Panc1 (cell line): ENCODE results near the gene ABCB1. TPM values are rescaled to one million over a fixed set of nuclear protein-coding genes. Genes with fewer than 3 reads are reported as not detected.

Experiments
- ATAC-seq: fragments of 200-7000 bp; cut with Tn5 transposase; 2 replicates; pipeline ENCODE4 v1.9.1; 2020; ENCODE audit warnings: mild to moderate bottlenecking, moderate library complexity
- BruUV-seq: library from RNA; stranded (reverse); fragments of 400-500 nt; replicated peaks from 2 replicates; lab custom pipeline; 2021; lab: Mats Ljungman, UMichigan
- CTCF ChIA-PET: fragments of 300-600 bp; sonication (Branson Sonifier 250); formaldehyde crosslinking; loops from one replicate; lab custom pipeline; 2022; ENCODE audit warnings: antibody characterized with exemption; lab: Charles Lee
- POLR2A ChIA-PET: fragments of 300-600 bp; sonication (Branson Sonifier 250); formaldehyde crosslinking; loops from one replicate; lab custom pipeline; 2022; ENCODE audit warnings: antibody characterized with exemption; lab: Charles Lee
- DNase-seq: peaks from one replicate; pipeline ENCODE4 v3.0.0-alpha.2; 2010; ENCODE audit warnings: low read depth, low spot score
- H3K27ac ChIP-seq: 2 replicates; pipeline ENCODE4 v1.5.1; 2011; ENCODE audit warnings: mild to moderate bottlenecking, low read length, inconsistent platforms
- H3K27me3 ChIP-seq: fragments of 200-500 bp; sonication (Bioruptor generic); 2 replicates; pipeline ENCODE4 v1.6.0; 2014; ENCODE audit warnings: low read length, inconsistent platforms; ENCODE audit not compliant: control insufficient read depth, insufficient read depth
- H3K36me3 ChIP-seq: fragments of 200-500 bp; sonication (Bioruptor generic); 2 replicates; pipeline ENCODE4 v1.5.1; 2014; ENCODE audit warnings: inconsistent platforms, mild to moderate bottlenecking, low read length, moderate library complexity; ENCODE audit not compliant: control insufficient read depth, insufficient read depth
- H3K4me1 ChIP-seq: 2 replicates; pipeline ENCODE4 v1.5.1; 2011; ENCODE audit warnings: inconsistent platforms, mild to moderate bottlenecking, low read length, moderate library complexity; ENCODE audit not compliant: control insufficient read depth, insufficient read depth
- H3K4me3 ChIP-seq, 2 experiments: 2 replicates each; pipeline ENCODE4 v1.5.1; 2011 to 2012; ENCODE audit warnings: low read depth in 2 of 2, low read length in 2 of 2, mild to moderate bottlenecking in 2 of 2, inconsistent platforms in 1 of 2, moderate library complexity in 1 of 2
- H3K9me3 ChIP-seq: fragments of 200-500 bp; sonication (Bioruptor generic); 2 replicates; pipeline ENCODE4 v1.5.1; 2014; ENCODE audit warnings: low read depth, mild to moderate bottlenecking, inconsistent platforms, low read length, moderate library complexity; ENCODE audit not compliant: control insufficient read depth, insufficient read depth
- POLR2AphosphoS5 ChIP-seq: IDR thresholded peaks from 2 replicates; pipeline ENCODE4 v1.6.1; 2012; ENCODE audit warnings: mild to moderate bottlenecking, low read depth, low read length, moderate library complexity
- SIN3A ChIP-seq: IDR thresholded peaks from 2 replicates; pipeline ENCODE4 v1.6.1; 2012; ENCODE audit warnings: low read depth, mild to moderate bottlenecking, low read length, moderate library complexity, borderline replicate concordance; ENCODE audit not compliant: insufficient read depth
- TCF7L2 ChIP-seq: IDR thresholded peaks from 2 replicates; pipeline ENCODE4 v1.6.1; 2011; ENCODE audit warnings: mild to moderate bottlenecking, low read depth, low read length, inconsistent platforms
- in situ Hi-C: cut with HindIII; loops from 2 replicates; pipeline ENCODE4 v1.10.0; 2016; ENCODE audit warnings: low sequenced_read_pairs, low pct_unique_long_range_greater_than_20kb
- intact Hi-C: fragments of 100-400 bp; cut with micrococcal nuclease; formaldehyde crosslinking; loops from one replicate; pipeline ENCODE4 v1.10.0; 2022; ENCODE audit not compliant: unreplicated experiment
- total RNA-seq: library from RNA; stranded (reverse); gene quantifications from one replicate; pipeline ENCODE4 v1.2.1, GENCODE V29; 2021; ENCODE audit not compliant: unreplicated experiment
- TF ChIP-seq, protein P1 (sequence below), 2 experiments: IDR thresholded peaks; 2 replicates each; pipeline ENCODE4 v1.6.1; 2011 to 2012; ENCODE audit warnings: low read depth in 2 of 2, control low read depth in 1 of 2, low read length in 1 of 2, mild to moderate bottlenecking in 1 of 2, moderate library complexity in 1 of 2; ENCODE audit not compliant: insufficient read depth in 1 of 2
- TF ChIP-seq, protein P2 (sequence below): fragments of 450-650 bp; IDR thresholded peaks from 2 replicates; pipeline ENCODE4 v1.5.1; 2017; ENCODE audit warnings: mild to moderate bottlenecking

The ABCB1 gene
- total RNA-seq, 1 experiment from 2014 or later, result 0.67 TPM

DNA sequence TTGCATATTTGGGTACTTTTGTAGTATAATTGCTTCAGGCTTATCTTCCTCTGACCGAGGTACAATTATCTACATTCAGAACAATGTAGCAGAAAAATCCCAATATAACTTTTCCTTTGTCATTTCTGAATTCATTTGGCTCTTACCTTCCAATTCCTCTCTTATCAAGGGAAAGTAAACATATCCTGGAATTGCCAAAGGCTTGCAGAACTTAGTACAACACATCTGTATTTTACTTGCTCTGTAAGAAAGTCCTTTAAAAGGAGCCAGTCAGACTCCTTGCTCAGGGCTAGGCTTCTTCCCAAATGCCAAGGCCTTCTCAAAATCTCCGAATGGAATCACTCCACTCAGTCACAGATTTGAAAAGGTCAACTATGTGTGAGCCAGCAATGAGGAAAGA, 81.9 kb downstream of the ABCB1 start:
- no TSS peak for BruUV-seq
- ATAC-seq (no peak), DNase-seq (no peak)
- TF ChIP-seq, protein P1, sequence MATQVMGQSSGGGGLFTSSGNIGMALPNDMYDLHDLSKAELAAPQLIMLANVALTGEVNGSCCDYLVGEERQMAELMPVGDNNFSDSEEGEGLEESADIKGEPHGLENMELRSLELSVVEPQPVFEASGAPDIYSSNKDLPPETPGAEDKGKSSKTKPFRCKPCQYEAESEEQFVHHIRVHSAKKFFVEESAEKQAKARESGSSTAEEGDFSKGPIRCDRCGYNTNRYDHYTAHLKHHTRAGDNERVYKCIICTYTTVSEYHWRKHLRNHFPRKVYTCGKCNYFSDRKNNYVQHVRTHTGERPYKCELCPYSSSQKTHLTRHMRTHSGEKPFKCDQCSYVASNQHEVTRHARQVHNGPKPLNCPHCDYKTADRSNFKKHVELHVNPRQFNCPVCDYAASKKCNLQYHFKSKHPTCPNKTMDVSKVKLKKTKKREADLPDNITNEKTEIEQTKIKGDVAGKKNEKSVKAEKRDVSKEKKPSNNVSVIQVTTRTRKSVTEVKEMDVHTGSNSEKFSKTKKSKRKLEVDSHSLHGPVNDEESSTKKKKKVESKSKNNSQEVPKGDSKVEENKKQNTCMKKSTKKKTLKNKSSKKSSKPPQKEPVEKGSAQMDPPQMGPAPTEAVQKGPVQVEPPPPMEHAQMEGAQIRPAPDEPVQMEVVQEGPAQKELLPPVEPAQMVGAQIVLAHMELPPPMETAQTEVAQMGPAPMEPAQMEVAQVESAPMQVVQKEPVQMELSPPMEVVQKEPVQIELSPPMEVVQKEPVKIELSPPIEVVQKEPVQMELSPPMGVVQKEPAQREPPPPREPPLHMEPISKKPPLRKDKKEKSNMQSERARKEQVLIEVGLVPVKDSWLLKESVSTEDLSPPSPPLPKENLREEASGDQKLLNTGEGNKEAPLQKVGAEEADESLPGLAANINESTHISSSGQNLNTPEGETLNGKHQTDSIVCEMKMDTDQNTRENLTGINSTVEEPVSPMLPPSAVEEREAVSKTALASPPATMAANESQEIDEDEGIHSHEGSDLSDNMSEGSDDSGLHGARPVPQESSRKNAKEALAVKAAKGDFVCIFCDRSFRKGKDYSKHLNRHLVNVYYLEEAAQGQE (IDR thresholded peaks at IDR 0.05; ENCODE audit: insufficient read depth in 1 of 2, low read depth in 2 of 2, low read length in 1 of 2), result no peak
- no peak for TF ChIP-seq SIN3A
- TF ChIP-seq POLR2AphosphoS5, result no peak
- TF ChIP-seq, protein P2, sequence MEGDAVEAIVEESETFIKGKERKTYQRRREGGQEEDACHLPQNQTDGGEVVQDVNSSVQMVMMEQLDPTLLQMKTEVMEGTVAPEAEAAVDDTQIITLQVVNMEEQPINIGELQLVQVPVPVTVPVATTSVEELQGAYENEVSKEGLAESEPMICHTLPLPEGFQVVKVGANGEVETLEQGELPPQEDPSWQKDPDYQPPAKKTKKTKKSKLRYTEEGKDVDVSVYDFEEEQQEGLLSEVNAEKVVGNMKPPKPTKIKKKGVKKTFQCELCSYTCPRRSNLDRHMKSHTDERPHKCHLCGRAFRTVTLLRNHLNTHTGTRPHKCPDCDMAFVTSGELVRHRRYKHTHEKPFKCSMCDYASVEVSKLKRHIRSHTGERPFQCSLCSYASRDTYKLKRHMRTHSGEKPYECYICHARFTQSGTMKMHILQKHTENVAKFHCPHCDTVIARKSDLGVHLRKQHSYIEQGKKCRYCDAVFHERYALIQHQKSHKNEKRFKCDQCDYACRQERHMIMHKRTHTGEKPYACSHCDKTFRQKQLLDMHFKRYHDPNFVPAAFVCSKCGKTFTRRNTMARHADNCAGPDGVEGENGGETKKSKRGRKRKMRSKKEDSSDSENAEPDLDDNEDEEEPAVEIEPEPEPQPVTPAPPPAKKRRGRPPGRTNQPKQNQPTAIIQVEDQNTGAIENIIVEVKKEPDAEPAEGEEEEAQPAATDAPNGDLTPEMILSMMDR, result no peak
- TF ChIP-seq TCF7L2, result no peak
- Histone ChIP-seq H3K27ac (no peak overlapping the region), H3K27me3 (no peaks in the 10 kb centered on the region; the same call in 1 of the 2 replicates), H3K4me3 (no peak overlapping the region), H3K4me1 (no peaks in the 10 kb centered on the region), H3K9me3 (no peaks in the 10 kb centered on the region), H3K36me3 (no peaks in the 10 kb centered on the region)
- intact Hi-C loops (no loop called here), in situ Hi-C loops (no loop called here)
- ChIA-PET POLR2A (no interaction called here), CTCF (no interaction called here)

DNA sequence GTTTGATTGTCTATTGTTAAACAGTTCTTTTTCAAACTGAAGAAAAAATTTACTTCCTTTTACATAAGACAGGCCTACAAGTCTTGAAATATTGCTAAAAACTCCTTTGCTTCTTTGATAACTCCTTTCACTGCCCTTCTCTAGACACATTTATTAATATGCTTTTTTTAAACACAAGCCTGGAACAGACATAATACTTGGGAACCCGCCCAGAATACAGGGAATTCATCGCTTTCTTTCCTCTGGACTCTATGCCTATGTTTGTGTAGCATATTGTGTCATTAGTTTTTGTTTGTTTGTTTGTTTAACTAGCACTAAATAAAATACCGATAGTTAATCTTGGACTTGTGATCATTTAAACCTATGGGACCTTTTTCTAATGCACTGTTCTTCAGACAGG, 82.8 kb downstream of the ABCB1 start:
- in situ Hi-C loops, result no loop called here
- ChIA-PET CTCF (no interaction called here), POLR2A (no interaction called here)

More for the DNA sequence above, 82.8 kb downstream of the ABCB1 start:
- no peaks in the 10 kb centered on the region for H3K36me3 ChIP-seq
- H3K4me1 ChIP-seq, result no peaks in the 10 kb centered on the region
- DNase-seq, result no peak
- H3K9me3 ChIP-seq, result no peaks in the 10 kb centered on the region
- no peak overlapping the region for H3K4me3 ChIP-seq
- intact Hi-C loops, result no loop called here
- H3K27ac ChIP-seq, result no peak overlapping the region
- TF ChIP-seq, protein P1 (IDR thresholded peaks at IDR 0.05; ENCODE audit: insufficient read depth in 1 of 2, low read depth in 2 of 2, low read length in 1 of 2), result no peak
- TF ChIP-seq POLR2AphosphoS5, result no peak
- TF ChIP-seq, protein P2, result no peak
- TF ChIP-seq TCF7L2, result no peak
- no peak for TF ChIP-seq SIN3A
- no peak for ATAC-seq
- BruUV-seq, result no TSS peak
- H3K27me3 ChIP-seq, result no peaks in the 10 kb centered on the region; the same call in 1 of the 2 replicates
